HepG2 (cell line): ENCODE results near the gene GNG7. TPM values are rescaled to one million over a fixed set of nuclear protein-coding genes. Genes with fewer than 3 reads are reported as not detected.

ENCODE experiments used
- CENPT ChIP-seq: sonication (generic); formaldehyde crosslinking; IDR thresholded peaks from 2 replicates; pipeline ENCODE4 v1.8.0; 2022; ENCODE audit warnings: low read depth, mild to moderate bottlenecking, moderate library complexity, missing genetic modification reagents
- KDM5B ChIP-seq: sonication (generic); formaldehyde crosslinking; IDR thresholded peaks from 2 replicates; pipeline ENCODE4 v1.4.0; 2020; ENCODE audit warnings: missing genetic modification reagents, mild to moderate bottlenecking, borderline replicate concordance
- MZF1 ChIP-seq: sonication (generic); formaldehyde crosslinking; IDR thresholded peaks from 2 replicates; pipeline ENCODE4 v1.8.1; 2023; ENCODE audit warnings: mild to moderate bottlenecking, missing genetic modification reagents, borderline replicate concordance
- NBN ChIP-seq: fragments of 450-650 bp; conservative IDR thresholded peaks from 2 replicates; pipeline ENCODE4 v1.6.1; 2017
- NKX3-1 ChIP-seq: sonication (generic); formaldehyde crosslinking; IDR thresholded peaks from 2 replicates; pipeline ENCODE4 v1.5.0; 2020; ENCODE audit warnings: missing genetic modification reagents
- PHF5A ChIP-seq: IDR thresholded peaks from one replicate; pipeline ENCODE4 v1.6.1; 2018; ENCODE audit warnings: low read depth, missing genetic modification reagents; ENCODE audit not compliant: unreplicated experiment
- TFE3 ChIP-seq: IDR thresholded peaks from 2 replicates; pipeline ENCODE4 v1.6.1; 2016
- TMF1 ChIP-seq: sonication (generic); formaldehyde crosslinking; IDR thresholded peaks from 2 replicates; pipeline ENCODE4 v1.8.1; 2022; ENCODE audit warnings: low read depth, missing genetic modification reagents
- ZNF281 ChIP-seq: sonication (generic); formaldehyde crosslinking; IDR thresholded peaks from 2 replicates; pipeline ENCODE4 v1.4.0; 2020; ENCODE audit warnings: missing genetic modification reagents, borderline replicate concordance
- ZNF292 ChIP-seq: sonication (generic); formaldehyde crosslinking; IDR thresholded peaks from 2 replicates; pipeline ENCODE4 v1.8.1; 2022; ENCODE audit warnings: mild to moderate bottlenecking, low read depth, missing genetic modification reagents, borderline replicate concordance
- ZNF326 ChIP-seq: sonication (generic); formaldehyde crosslinking; IDR thresholded peaks from 2 replicates; pipeline ENCODE4 v1.4.0; 2020; ENCODE audit warnings: missing genetic modification reagents, borderline replicate concordance
- ZNF512B ChIP-seq: sonication (generic); formaldehyde crosslinking; IDR thresholded peaks from 2 replicates; pipeline ENCODE4 v1.5.1; 2020; ENCODE audit warnings: missing genetic modification reagents, mild to moderate bottlenecking, borderline replicate concordance
- ZNF646 ChIP-seq: sonication (generic); formaldehyde crosslinking; IDR thresholded peaks from 2 replicates; pipeline ENCODE4 v1.9.0; 2021; ENCODE audit warnings: mild to moderate bottlenecking, missing genetic modification reagents
- polyA plus RNA-seq, 8 experiments: library from polyadenylated mRNA; depleted of rRNA in 3 of 8; stranded (reverse) in 7 of 8; unstranded in 1 of 8; fragments of >200 nt; fragmentation: Illumina TruSeq in 4 of 8; extraction: Trizol in 4 of 8; gene quantifications; 2 replicates each; pipeline versions ENCODE4 v1.2.1 to v1.2.3, GENCODE V29; 2011 to 2016; ENCODE audit warnings: low read depth in 4 of 8, missing spikeins in 1 of 8, mixed read lengths in 1 of 8; ENCODE audit not compliant: insufficient read depth in 1 of 8
- total RNA-seq, 5 experiments: library from RNA; depleted of rRNA; stranded (reverse); fragments of >200 nt; fragmentation: Illumina TruSeq; extraction: Trizol; gene quantifications; 2 replicates each; pipeline ENCODE4 v1.2.3, GENCODE V29; 2016; ENCODE audit warnings: low read depth in 1 of 5

GNG7 gene
- total and polyA plus RNA-seq, 2 of the 13 experiments (the other 11 are each of a cell fraction or from before 2014, with no cell fraction given): 1.4 to 3.3 TPM

- TF ChIP-seq ZNF512B (no peak), NBN (no peak), ZNF281 (no peak), TMF1 (CRISPR knock-in tag) (no peak), MZF1 (CRISPR knock-in tag) (no peak), ZNF646 (CRISPR knock-in tag) (no peak), KDM5B (CRISPR knock-in tag) (no peak), CENPT (no peak), NKX3-1 (CRISPR knock-in tag) (no peak), TFE3 (no peak), PHF5A (CRISPR knock-in tag) (no peak), ZNF326 (CRISPR knock-in tag) (no peak), ZNF292 (CRISPR knock-in tag) (peak; percentile 63; the same call in 1 of the 2 replicates)
Measured at GRCh38 chr19:2636897-2637683, 65.4 kb downstream of the GNG7 start (continued).
